ENCODE results near the gene PLPP1. TPM values are rescaled to one million over a fixed set of nuclear protein-coding genes. Genes with fewer than 3 reads are reported as not detected.

PLPP1 gene
- polyA plus RNA-seq, 1 donor = 54.7 TPM

- H3K4me1 ChIP-seq (ENCODE audit: control insufficient read depth, insufficient read depth, low read length) = peaks cover 28% of the 10 kb centered on the region
- no peak overlapping the region for H3K4me3 ChIP-seq (ENCODE audit: low read length)
- no CpG with 5 or more reads among the region's 1 CpG for WGBS (ENCODE audit: insufficient coverage, low lambda C conversion rate)
- peaks cover 19% of the 10 kb centered on the region for H3K36me3 ChIP-seq (ENCODE audit: control insufficient read depth, insufficient read depth, low read length)
- DNase-seq = no peak
- no peaks in the 10 kb centered on the region for H3K27me3 ChIP-seq (ENCODE audit: control insufficient read depth, insufficient read depth, low read length)
- peak overlapping the region; percentile 86 for H3K27ac ChIP-seq (ENCODE audit: low read length)
- no peaks in the 10 kb centered on the region for H3K9me3 ChIP-seq (ENCODE audit: control insufficient read depth, low read depth, low read length)
These were observed 142.1 kb downstream of the PLPP1 start for GRCh38 chr5:55392669-55393068.

- no peaks in the 10 kb centered on the region for H3K27me3 ChIP-seq (ENCODE audit: control insufficient read depth, insufficient read depth, low read length)
- H3K36me3 ChIP-seq (ENCODE audit: control insufficient read depth, insufficient read depth, low read length) = peaks cover 19% of the 10 kb centered on the region
- DNase-seq = peak; percentile 21 to 69
- no peaks in the 10 kb centered on the region for H3K9me3 ChIP-seq (ENCODE audit: control insufficient read depth, low read depth, low read length)
- H3K27ac ChIP-seq (ENCODE audit: low read length) = peak overlapping the region; percentile 86
- peaks cover 28% of the 10 kb centered on the region for H3K4me1 ChIP-seq (ENCODE audit: control insufficient read depth, insufficient read depth, low read length)
- WGBS (ENCODE audit: insufficient coverage, low lambda C conversion rate) = no CpG with 5 or more reads among the region's 2 CpGs
- no peak overlapping the region for H3K4me3 ChIP-seq (ENCODE audit: low read length)
These were observed 143.1 kb downstream of the PLPP1 start for GRCh38 chr5:55391707-55392106.

DNA sequence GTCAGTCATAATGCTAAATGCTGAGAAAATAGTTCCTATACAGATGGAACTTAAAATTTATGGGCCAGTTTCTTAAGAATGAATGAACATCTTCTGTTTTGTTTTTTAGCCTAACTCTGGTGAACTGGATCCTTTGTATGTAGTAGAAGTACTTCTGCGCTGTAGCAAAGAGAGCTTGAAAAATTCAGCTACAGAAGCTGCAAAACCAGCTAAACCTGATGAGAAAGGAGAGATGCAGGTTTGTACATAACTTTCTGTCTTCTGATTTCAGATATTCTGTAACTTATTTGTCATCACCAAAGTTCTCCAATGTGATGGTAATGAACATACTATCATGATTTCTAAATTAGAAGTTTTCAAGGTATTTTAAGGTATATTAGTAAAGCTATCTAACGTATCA, 146.9 kb downstream of the PLPP1 start:
- Histone ChIP-seq H3K27ac (ENCODE audit: low read length) (no peak overlapping the region), H3K36me3 (ENCODE audit: control insufficient read depth, insufficient read depth, low read length) (peaks cover 19% of the 10 kb centered on the region), H3K4me3 (ENCODE audit: low read length) (no peak overlapping the region), H3K9me3 (ENCODE audit: control insufficient read depth, low read depth, low read length) (peaks cover 4% of the 10 kb centered on the region), H3K4me1 (ENCODE audit: control insufficient read depth, insufficient read depth, low read length) (peaks cover 28% of the 10 kb centered on the region), H3K27me3 (ENCODE audit: control insufficient read depth, insufficient read depth, low read length) (no peaks in the 10 kb centered on the region)
- no CpG with 5 or more reads among the region's 2 CpGs for WGBS (ENCODE audit: insufficient coverage, low lambda C conversion rate)
- DNase-seq = peak in 1 of 2 donors; percentile 9

GRCh38 chr5:55386356-55386755, 148.4 kb downstream of the PLPP1 start:
- peaks cover 18% of the 10 kb centered on the region for H3K36me3 ChIP-seq (ENCODE audit: control insufficient read depth, insufficient read depth, low read length)
- H3K27ac ChIP-seq (ENCODE audit: low read length) = no peak overlapping the region
- peaks cover 19% of the 10 kb centered on the region for H3K4me1 ChIP-seq (ENCODE audit: control insufficient read depth, insufficient read depth, low read length)
- WGBS (ENCODE audit: insufficient coverage, low lambda C conversion rate) = no CpG with 5 or more reads among the region's 1 CpG
- H3K4me3 ChIP-seq (ENCODE audit: low read length) = no peak overlapping the region
- no peak for DNase-seq
- no peaks in the 10 kb centered on the region for H3K27me3 ChIP-seq (ENCODE audit: control insufficient read depth, insufficient read depth, low read length)
- peaks cover 7% of the 10 kb centered on the region for H3K9me3 ChIP-seq (ENCODE audit: control insufficient read depth, low read depth, low read length)

DNA sequence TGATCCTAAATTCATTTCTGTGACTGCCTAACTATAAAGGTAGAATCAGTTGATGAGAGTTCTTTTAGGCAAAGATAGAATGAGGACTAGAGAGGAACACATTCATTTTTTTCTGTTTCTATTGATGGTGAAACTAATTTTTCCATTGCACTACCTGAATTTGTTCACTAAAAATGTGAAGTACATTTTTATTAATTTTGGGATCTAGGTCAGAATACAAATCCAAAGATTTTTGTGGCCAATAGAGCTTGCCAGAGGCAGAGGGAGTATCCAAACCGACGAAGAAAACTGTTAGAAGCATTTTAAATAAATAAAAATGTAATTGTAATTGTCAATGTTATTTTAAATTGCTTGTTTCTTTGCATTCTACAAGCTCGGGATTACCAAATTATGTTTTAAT, 148.9 kb downstream of the PLPP1 start:
- H3K36me3 ChIP-seq (ENCODE audit: control insufficient read depth, insufficient read depth, low read length) = peaks cover 18% of the 10 kb centered on the region
- no peak overlapping the region for H3K27ac ChIP-seq (ENCODE audit: low read length)
- peaks cover 7% of the 10 kb centered on the region for H3K9me3 ChIP-seq (ENCODE audit: control insufficient read depth, low read depth, low read length)
- no peak overlapping the region for H3K4me3 ChIP-seq (ENCODE audit: low read length)
- H3K27me3 ChIP-seq (ENCODE audit: control insufficient read depth, insufficient read depth, low read length) = no peaks in the 10 kb centered on the region
- 97% methylated on average over 3 of the region's 3 CpGs for WGBS (ENCODE audit: insufficient coverage, low lambda C conversion rate)
- peaks cover 14% of the 10 kb centered on the region for H3K4me1 ChIP-seq (ENCODE audit: control insufficient read depth, insufficient read depth, low read length)
- DNase-seq = no peak

GRCh38 chr5:55385227-55385626, 149.5 kb downstream of the PLPP1 start:
- Histone ChIP-seq H3K4me1 (ENCODE audit: control insufficient read depth, insufficient read depth, low read length) (peaks cover 11% of the 10 kb centered on the region), H3K36me3 (ENCODE audit: control insufficient read depth, insufficient read depth, low read length) (peaks cover 18% of the 10 kb centered on the region), H3K27me3 (ENCODE audit: control insufficient read depth, insufficient read depth, low read length) (no peaks in the 10 kb centered on the region), H3K9me3 (ENCODE audit: control insufficient read depth, low read depth, low read length) (peaks cover 7% of the 10 kb centered on the region), H3K4me3 (ENCODE audit: low read length) (no peak overlapping the region), H3K27ac (ENCODE audit: low read length) (no peak overlapping the region)
- WGBS (ENCODE audit: insufficient coverage, low lambda C conversion rate) = no CpG with 5 or more reads among the region's 1 CpG
- DNase-seq = no peak

DNA sequence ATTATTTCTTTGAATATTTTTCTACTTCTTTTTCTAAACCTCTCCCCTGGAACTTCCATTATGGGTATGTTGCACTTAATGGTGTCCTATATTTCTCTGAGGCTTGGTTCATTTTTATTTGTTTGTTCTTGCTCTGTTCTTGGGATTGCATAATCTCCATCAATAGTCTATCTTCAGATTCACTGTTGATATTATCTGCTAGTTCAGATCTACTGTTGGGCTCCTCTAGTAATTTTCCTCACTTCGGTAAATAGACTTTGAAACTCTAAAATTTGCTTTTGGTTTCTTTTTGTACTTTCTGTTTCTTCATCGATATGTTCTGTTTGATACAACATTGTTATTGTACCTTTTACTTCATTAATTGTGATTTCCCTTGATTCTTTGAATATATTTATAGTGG, 150.7 kb downstream of the PLPP1 start:
- H3K4me3 ChIP-seq (ENCODE audit: low read length) = no peak overlapping the region
- no peaks in the 10 kb centered on the region for H3K27me3 ChIP-seq (ENCODE audit: control insufficient read depth, insufficient read depth, low read length)
- peaks cover 7% of the 10 kb centered on the region for H3K9me3 ChIP-seq (ENCODE audit: control insufficient read depth, low read depth, low read length)
- no peak overlapping the region for H3K27ac ChIP-seq (ENCODE audit: low read length)
- H3K4me1 ChIP-seq (ENCODE audit: control insufficient read depth, insufficient read depth, low read length) = peaks cover under 1% of the 10 kb centered on the region
- no peak for DNase-seq
- WGBS (ENCODE audit: insufficient coverage, low lambda C conversion rate) = 95% methylated on average over 2 of the region's 2 CpGs
- H3K36me3 ChIP-seq (ENCODE audit: control insufficient read depth, insufficient read depth, low read length) = peaks cover 23% of the 10 kb centered on the region

DNA sequence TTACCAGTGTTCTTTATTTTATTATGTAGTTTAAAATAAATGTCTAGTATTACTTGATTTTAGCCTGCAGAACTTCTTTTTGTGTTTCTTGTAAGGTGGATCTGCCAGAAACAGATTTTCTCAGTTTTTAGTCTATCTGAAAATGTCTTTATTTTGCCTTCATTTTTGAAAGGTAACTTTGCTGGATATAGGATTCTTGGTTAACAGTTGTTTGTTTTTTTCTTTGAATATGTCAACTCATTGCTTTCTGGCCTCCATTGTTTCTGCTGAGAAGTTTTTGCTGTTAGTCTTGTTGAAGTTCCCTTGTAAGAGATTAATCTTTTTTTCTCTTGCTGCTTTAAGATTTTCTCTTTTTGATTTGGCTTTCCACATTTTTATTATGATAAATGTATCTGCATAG, 151.5 kb downstream of the PLPP1 start:
- no peak for DNase-seq
- no peaks in the 10 kb centered on the region for H3K27me3 ChIP-seq (ENCODE audit: control insufficient read depth, insufficient read depth, low read length)
- H3K27ac ChIP-seq (ENCODE audit: low read length) = no peak overlapping the region
- H3K9me3 ChIP-seq (ENCODE audit: control insufficient read depth, low read depth, low read length) = peaks cover 7% of the 10 kb centered on the region
- H3K4me1 ChIP-seq (ENCODE audit: control insufficient read depth, insufficient read depth, low read length) = no peaks in the 10 kb centered on the region
- peaks cover 22% of the 10 kb centered on the region for H3K36me3 ChIP-seq (ENCODE audit: control insufficient read depth, insufficient read depth, low read length)
- H3K4me3 ChIP-seq (ENCODE audit: low read length) = no peak overlapping the region

DNA sequence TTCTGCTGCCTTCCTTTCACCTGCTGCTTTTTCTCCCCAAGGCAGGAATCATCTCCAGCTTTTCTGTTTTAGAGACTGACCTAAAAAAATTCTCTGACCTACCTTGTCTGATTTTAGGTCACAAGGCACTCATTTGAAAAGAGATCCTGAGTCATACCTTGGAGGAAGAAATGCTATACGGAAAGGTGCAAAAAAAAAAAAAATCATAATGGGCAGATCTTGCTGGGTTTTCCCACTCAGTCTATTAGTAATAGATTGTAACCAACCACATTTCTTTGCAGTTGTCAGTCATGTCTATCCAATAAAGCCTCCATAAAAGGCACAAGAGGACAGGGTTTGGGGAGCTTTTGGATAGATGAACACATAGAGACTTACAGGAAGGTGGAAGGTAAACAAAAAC, 157.0 kb downstream of the PLPP1 start:
- no peaks in the 10 kb centered on the region for H3K4me1 ChIP-seq (ENCODE audit: control insufficient read depth, insufficient read depth, low read length)
- DNase-seq = no peak
- no peaks in the 10 kb centered on the region for H3K27me3 ChIP-seq (ENCODE audit: control insufficient read depth, insufficient read depth, low read length)
- H3K9me3 ChIP-seq (ENCODE audit: control insufficient read depth, low read depth, low read length) = peaks cover 6% of the 10 kb centered on the region
- no CpG with 5 or more reads among the region's 1 CpG for WGBS (ENCODE audit: insufficient coverage, low lambda C conversion rate)
- peaks cover 31% of the 10 kb centered on the region for H3K36me3 ChIP-seq (ENCODE audit: control insufficient read depth, insufficient read depth, low read length)
- no peak overlapping the region for H3K27ac ChIP-seq (ENCODE audit: low read length)
- no peak overlapping the region for H3K4me3 ChIP-seq (ENCODE audit: low read length)

Other genes starting within 250 kb of the PLPP1 start
- 28.3 TPM for gene DHX29, start 227.3 kb downstream of the PLPP1 start, polyA plus RNA-seq
- 64.7 TPM for gene MTREX, start 227.0 kb downstream of the PLPP1 start, polyA plus RNA-seq
- 25.9 TPM for gene SLC38A9, start 177.4 kb upstream of the PLPP1 start, polyA plus RNA-seq
- gene DDX4, start 203.1 kb upstream of the PLPP1 start, polyA plus RNA-seq = 0.10 TPM